Measurements from ENCODE around the gene ANKZF1. TPM values are rescaled to one million over a fixed set of nuclear protein-coding genes. Genes with fewer than 3 reads are reported as not detected.
A peak's percentile ranks its signal among the peaks of the same experiment; 100 is the strongest.

The ANKZF1 gene
- total RNA-seq, 4 donors from 2014 or later: 13.0 to 23.0 (median 19.1) TPM

GRCh38 chr2:219220652-219221402 is 8.8 kb upstream of the ANKZF1 start:
- no peaks in the 10 kb centered on the region for H3K9me3 ChIP-seq
- no peak for DNase-seq
- in situ Hi-C loops (cut with MboI; ENCODE audit: low sequenced_read_pairs in 4 of 4) (no loop called here), intact Hi-C loops (cut with DNase I; ENCODE audit: low total_unique reads) (no loop called here)
- no peak for ATAC-seq
- no peak overlapping the region for H3K4me3 ChIP-seq
- peaks cover 19 to 29% of the 10 kb centered on the region in 2 donors for H3K4me1 ChIP-seq
- peak overlapping the region in 2 of 4 donors; percentile 6 to 95 for H3K27ac ChIP-seq
- no peak for TF ChIP-seq POLR2A (IDR thresholded peaks at IDR 0.05)
- TF ChIP-seq CTCF (IDR thresholded peaks at IDR 0.05 in 4 of 5, conservative IDR thresholded peaks at IDR 0.05 in 1 of 5): no peak
- H3K27me3 ChIP-seq: no peaks in the 10 kb centered on the region
- H3K36me3 ChIP-seq: peaks cover 9 to 71% of the 10 kb centered on the region in 2 donors

GRCh38 chr2:219221957-219222518 is 7.6 kb upstream of the ANKZF1 start:
- Histone ChIP-seq H3K27me3 (no peaks in the 10 kb centered on the region), H3K9me3 (no peaks in the 10 kb centered on the region), H3K4me1 (peaks cover 18 to 29% of the 10 kb centered on the region in 2 donors), H3K4me3 (no peak overlapping the region), H3K27ac (no peak overlapping the region), H3K36me3 (peaks cover 9 to 71% of the 10 kb centered on the region in 2 donors)
- no peak for TF ChIP-seq POLR2A (IDR thresholded peaks at IDR 0.05)
- no peak for TF ChIP-seq CTCF (IDR thresholded peaks at IDR 0.05 in 4 of 5, conservative IDR thresholded peaks at IDR 0.05 in 1 of 5)
- intact Hi-C loops (cut with DNase I; ENCODE audit: low total_unique reads) (no loop called here), in situ Hi-C loops (cut with MboI; ENCODE audit: low sequenced_read_pairs in 4 of 4) (no loop called here)
- DNase-seq (no peak), ATAC-seq (no peak)

- in situ Hi-C loops (cut with MboI; ENCODE audit: low sequenced_read_pairs in 4 of 4): no loop called here
- Histone ChIP-seq H3K4me3 (no peak overlapping the region), H3K27ac (no peak overlapping the region), H3K27me3 (no peaks in the 10 kb centered on the region), H3K9me3 (no peaks in the 10 kb centered on the region), H3K36me3 (peaks cover 9 to 80% of the 10 kb centered on the region in 2 donors), H3K4me1 (peaks cover 24 to 26% of the 10 kb centered on the region in 2 donors)
- TF ChIP-seq CTCF (IDR thresholded peaks at IDR 0.05 in 4 of 5, conservative IDR thresholded peaks at IDR 0.05 in 1 of 5): no peak
- TF ChIP-seq POLR2A (IDR thresholded peaks at IDR 0.05): no peak
- ATAC-seq (no peak), DNase-seq (no peak)
- intact Hi-C loops (cut with DNase I; ENCODE audit: low total_unique reads): no loop called here
These were observed 5.6 kb upstream of the ANKZF1 start for GRCh38 chr2:219223831-219224610.

DNA sequence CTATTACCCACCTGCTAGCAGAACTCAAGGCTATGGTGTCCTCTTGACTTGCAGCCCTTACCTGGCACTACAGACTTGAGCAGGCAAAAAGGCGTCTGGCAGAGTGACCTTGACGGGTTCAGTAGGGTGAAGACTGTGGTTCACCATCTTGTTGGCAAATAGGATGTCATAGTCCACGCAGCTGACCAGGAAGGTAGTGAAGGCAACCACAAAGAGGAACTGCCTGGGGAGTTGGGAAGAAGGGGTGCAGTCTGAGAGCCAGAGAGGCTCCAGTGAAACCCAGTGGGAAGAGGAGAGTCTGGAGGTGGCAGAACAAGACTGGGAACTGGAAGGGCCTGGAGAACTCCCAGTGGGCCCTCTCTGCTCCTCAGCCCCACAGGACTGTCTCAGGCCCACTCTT is 4.3 kb upstream of the ANKZF1 start:
- Histone ChIP-seq H3K4me3 (no peak overlapping the region), H3K36me3 (peaks cover 9 to 73% of the 10 kb centered on the region in 2 donors), H3K27ac (no peak overlapping the region), H3K27me3 (no peaks in the 10 kb centered on the region), H3K4me1 (peaks cover 14 to 18% of the 10 kb centered on the region in 2 donors), H3K9me3 (no peaks in the 10 kb centered on the region)
- DNase-seq: no peak
- intact Hi-C loops (cut with DNase I; ENCODE audit: low total_unique reads) (loop anchor here (5.0 kb wide), 1 partner anchor 272 kb away; the partner anchor contains the start of gene GMPPA), in situ Hi-C loops (cut with MboI; ENCODE audit: low sequenced_read_pairs in 4 of 4) (no loop called here)
- TF ChIP-seq CTCF (IDR thresholded peaks at IDR 0.05 in 4 of 5, conservative IDR thresholded peaks at IDR 0.05 in 1 of 5) (no peak), POLR2A (IDR thresholded peaks at IDR 0.05) (no peak)
- no peak for ATAC-seq
